SJSA1 (cell line): ENCODE measurements around the gene BTBD6. TPM values are rescaled to one million over a fixed set of nuclear protein-coding genes. Genes with fewer than 3 reads are reported as not detected.

Experiments
- DNase-seq, 2 experiments: peaks; one replicate each; pipeline ENCODE4 v3.0.0-alpha.2; 2015 to 2020; ENCODE audit warnings: low spot score in 2 of 2, low read depth in 1 of 2
- H3K27ac ChIP-seq: fragments of 250-450 bp; sonication (Bioruptor Pico); 2 replicates; pipeline ENCODE4 v1.5.1; 2020; ENCODE audit warnings: mild to moderate bottlenecking, moderate library complexity
- H3K27me3 ChIP-seq: fragments of 250-450 bp; sonication (Bioruptor Pico); replicated peaks from 2 replicates; pipeline ENCODE4 v1.5.1; 2020; ENCODE audit warnings: mild to moderate bottlenecking, moderate library complexity
- H3K36me3 ChIP-seq: fragments of 250-450 bp; sonication (Bioruptor Pico); 2 replicates; pipeline ENCODE4 v1.5.1; 2020; ENCODE audit warnings: mild to moderate bottlenecking
- H3K4me1 ChIP-seq: fragments of 250-450 bp; sonication (Bioruptor Pico); replicated peaks from 2 replicates; pipeline ENCODE4 v1.6.1; 2021; ENCODE audit warnings: mild to moderate bottlenecking
- H3K4me3 ChIP-seq: fragments of 250-450 bp; sonication (Bioruptor Pico); 2 replicates; pipeline ENCODE4 v1.5.1; 2020; ENCODE audit warnings: mild to moderate bottlenecking
- H3K9me3 ChIP-seq: fragments of 250-450 bp; sonication (Bioruptor Pico); replicated peaks from 2 replicates; pipeline ENCODE4 v1.5.1; 2020; ENCODE audit warnings: mild to moderate bottlenecking
- total RNA-seq: library from RNA; depleted of rRNA; stranded (reverse); fragments of >200 nt; shearing (Covaris generic); gene quantifications from 2 replicates; pipeline ENCODE4 v1.2.3, GENCODE V29; 2014

Gene BTBD6
- total RNA-seq, 1 experiment from 2014 or later, result 80.3 TPM

DNA sequence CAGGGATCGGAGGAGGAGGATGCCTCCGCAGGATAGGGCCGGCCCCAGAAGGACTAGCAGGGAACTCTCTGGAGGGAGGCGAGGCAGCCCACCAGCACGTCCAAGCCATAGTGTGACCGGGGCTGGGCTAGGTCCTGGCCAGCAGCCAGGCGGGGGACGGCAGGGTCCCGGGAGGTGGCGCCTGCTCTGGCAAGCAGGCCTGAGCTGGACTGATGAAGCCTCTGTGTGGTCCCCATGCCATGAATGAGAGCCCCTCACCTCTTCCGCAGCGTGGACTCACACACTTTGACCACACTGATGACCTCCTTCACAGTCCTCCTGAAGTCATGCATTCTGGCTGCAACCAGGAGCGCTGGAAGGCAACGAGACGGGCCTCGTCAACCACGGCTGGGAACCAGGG, 19.8 kb upstream of the BTBD6 start:
- H3K27ac ChIP-seq, result no peak overlapping the region
- peaks cover 1% of the 10 kb centered on the region; the same call in 1 of the 2 replicates for H3K4me1 ChIP-seq
- no peaks in the 10 kb centered on the region for H3K27me3 ChIP-seq
- DNase-seq, result no peak
- peaks cover 19% of the 10 kb centered on the region; the same call in 1 of the 2 replicates for H3K36me3 ChIP-seq
- no peaks in the 10 kb centered on the region for H3K9me3 ChIP-seq
- H3K4me3 ChIP-seq, result no peak overlapping the region

DNA sequence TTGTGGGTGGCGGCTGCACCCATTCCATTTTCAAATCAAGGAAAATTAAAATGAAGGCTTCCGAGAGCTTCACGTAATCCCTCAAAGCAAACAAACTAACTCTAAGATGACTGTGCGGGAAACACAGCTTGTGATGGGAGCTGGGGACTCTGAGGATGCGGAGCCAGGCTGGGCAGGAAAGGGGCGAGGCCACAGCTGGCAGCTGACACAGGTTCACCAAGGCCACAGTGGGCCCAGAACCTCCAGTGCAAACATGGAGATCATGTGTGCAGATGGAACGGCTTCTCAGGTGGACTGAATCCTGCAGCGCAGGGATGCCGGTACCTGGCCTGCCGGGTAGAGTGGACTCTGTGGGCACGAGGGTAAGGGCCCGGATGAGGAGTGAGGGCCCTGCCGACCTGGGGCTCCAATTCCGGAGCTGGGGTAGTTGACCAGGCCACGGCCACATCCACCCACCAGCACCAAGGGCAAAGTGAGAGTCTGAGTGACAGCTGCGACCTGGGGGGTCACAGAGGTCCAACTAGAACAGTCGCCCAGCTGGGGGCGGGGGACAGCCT, 19.2 kb upstream of the BTBD6 start:
- Histone ChIP-seq H3K27me3 (no peaks in the 10 kb centered on the region), H3K4me3 (no peak overlapping the region), H3K27ac (no peak overlapping the region), H3K4me1 (no peaks in the 10 kb centered on the region), H3K36me3 (peaks cover 13% of the 10 kb centered on the region; the same call in 1 of the 2 replicates), H3K9me3 (no peaks in the 10 kb centered on the region)
- DNase-seq, result no peak

DNA sequence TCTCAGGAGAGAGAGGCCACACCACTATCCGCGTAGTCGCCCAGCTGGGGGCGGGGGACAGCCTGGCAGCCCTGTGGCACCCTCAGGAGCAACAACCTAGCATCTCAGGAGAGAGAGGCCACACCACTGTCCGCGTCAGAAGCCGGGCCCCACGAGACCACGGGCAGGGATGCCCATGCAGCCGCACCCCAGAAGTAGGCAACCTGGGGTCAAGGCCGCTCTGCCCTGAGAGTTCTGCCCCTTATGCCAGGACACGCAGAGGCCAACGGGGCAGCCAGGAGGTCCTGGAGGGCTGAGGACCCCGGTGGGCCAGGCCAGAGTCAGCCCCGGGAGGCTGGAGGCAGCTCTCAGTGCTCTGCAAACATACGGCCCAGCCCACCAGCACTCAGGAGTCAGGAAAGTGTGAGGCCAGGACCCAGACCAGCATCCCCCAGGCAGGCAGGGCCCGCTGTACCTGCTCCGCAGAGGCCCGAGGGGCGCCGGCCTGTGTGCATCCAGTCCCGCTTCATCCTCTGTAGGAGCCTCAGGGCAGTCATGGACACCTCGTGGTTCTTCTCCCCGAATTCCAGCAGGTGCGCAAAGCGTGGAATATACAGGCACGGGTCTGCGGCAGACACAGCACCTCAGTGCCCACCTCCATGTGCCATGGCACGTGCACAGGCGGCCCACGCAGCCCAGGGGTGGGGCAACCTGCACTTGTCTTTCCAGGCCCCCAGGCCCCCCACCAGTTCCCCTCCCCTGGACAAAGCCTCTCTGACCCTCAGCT, 7.3 kb upstream of the BTBD6 start:
- Histone ChIP-seq H3K9me3 (no peaks in the 10 kb centered on the region), H3K4me1 (no peaks in the 10 kb centered on the region), H3K27ac (no peak overlapping the region), H3K4me3 (no peak overlapping the region), H3K36me3 (peaks cover 17% of the 10 kb centered on the region), H3K27me3 (no peaks in the 10 kb centered on the region)
- DNase-seq, result no peak

DNA sequence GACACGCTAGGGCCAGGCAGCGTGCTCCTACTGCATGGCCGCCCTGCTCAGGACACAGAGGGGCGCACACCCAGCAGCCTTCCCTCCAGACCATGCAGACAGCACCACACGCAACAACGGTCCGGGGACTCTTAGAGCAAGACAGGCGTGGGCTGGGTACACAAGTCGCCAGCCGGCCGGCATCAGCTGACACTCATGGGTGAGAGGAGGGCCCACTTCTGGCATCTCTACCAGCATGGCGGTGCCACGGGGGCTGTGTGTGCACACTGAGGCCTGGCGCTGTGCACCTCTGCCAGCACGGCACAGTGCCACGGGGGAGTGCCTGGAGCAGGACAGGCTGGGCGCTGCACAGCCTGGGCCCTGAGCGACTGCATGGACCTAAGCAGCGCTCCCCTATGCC, 6.7 kb upstream of the BTBD6 start:
- Histone ChIP-seq H3K4me1 (no peaks in the 10 kb centered on the region), H3K36me3 (peaks cover 17% of the 10 kb centered on the region), H3K27ac (no peak overlapping the region), H3K27me3 (no peaks in the 10 kb centered on the region), H3K9me3 (no peaks in the 10 kb centered on the region), H3K4me3 (no peak overlapping the region)
- no peak for DNase-seq

DNA sequence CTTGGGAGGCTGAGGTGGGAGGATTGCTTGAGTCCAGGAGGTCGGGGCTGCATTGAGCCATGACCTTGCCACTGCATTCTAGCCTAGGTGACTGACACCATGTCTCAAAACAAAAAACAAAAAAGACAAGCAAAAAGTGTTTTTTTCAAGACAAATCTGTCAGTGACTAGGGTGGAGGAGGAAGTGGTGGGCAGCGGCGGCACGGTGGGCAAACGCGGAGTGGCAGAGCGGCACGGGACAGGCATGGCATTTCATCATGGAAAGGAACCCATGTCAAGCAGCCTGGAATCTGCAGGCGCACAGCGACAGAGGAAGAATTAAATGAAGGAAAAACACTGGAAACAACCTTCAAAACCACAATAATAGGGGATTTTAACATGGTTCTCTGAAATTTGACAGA, 4.0 kb upstream of the BTBD6 start:
- Histone ChIP-seq H3K36me3 (peaks cover 38% of the 10 kb centered on the region), H3K4me1 (peaks cover 13% of the 10 kb centered on the region), H3K27ac (no peak overlapping the region), H3K4me3 (no peak overlapping the region), H3K27me3 (no peaks in the 10 kb centered on the region), H3K9me3 (no peaks in the 10 kb centered on the region)
- DNase-seq, result no peak

DNA sequence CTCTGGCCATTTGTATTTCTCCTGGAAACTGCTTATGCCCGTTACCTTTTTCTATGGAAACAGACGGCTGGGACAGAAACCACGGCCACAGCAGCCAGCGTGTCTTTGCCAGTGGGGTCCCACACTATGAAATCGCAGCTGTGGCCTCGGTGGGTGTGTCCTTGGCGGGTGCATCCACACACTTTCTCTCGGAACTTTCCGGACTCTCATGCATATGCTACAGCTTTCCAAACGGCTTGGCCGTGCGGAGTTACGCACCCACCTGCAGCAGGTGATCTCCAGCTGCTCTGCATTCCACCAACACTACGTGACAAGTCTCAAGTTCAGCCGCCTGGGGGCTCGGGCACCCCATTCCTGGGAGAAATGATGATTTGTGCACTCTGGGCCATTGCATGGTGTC, 1.3 kb upstream of the BTBD6 start:
- Histone ChIP-seq H3K9me3 (no peaks in the 10 kb centered on the region), H3K27ac (no peak overlapping the region), H3K27me3 (no peaks in the 10 kb centered on the region), H3K4me3 (no peak overlapping the region), H3K4me1 (peaks cover 15% of the 10 kb centered on the region), H3K36me3 (peaks cover 53% of the 10 kb centered on the region)
- no peak for DNase-seq

DNA sequence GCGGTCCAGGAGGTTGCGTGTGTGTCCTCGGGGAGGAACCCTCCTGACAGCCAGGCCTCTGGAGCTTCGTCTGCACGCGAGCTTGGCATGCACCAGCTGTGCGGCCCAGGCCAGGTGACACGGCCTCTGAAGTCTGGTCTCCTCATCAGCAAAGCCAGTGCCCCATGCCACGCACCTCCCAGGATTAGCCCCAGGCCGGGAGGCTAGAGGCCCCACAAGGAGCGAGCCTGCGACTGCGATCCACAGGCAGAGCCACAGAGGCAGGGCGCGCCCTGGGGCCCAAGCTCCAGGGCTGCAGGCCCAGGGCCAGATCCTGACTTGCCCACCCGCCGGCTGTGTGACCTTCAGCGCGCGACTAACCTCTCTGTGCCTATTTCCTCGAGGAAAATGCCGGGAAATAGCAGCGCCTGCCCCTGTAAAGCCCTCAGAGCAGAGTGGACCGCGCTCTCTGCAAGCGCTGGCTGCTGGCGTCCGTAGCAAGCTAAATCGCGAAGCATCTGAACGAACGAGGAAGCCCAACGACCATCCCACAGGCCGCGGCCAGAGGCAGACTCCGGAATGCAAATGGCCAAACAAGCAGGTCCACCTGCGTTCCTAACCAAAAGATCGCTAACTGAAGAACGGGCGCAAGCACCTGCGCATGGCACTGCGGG, 492 bp upstream of the BTBD6 start:
- H3K4me1 ChIP-seq, result peaks cover 15% of the 10 kb centered on the region
- peaks cover 58% of the 10 kb centered on the region for H3K36me3 ChIP-seq
- H3K9me3 ChIP-seq, result no peaks in the 10 kb centered on the region
- no peaks in the 10 kb centered on the region for H3K27me3 ChIP-seq
- no peak overlapping the region for H3K27ac ChIP-seq
- peak overlapping the region; percentile 83 for H3K4me3 ChIP-seq
- no peak for DNase-seq

DNA sequence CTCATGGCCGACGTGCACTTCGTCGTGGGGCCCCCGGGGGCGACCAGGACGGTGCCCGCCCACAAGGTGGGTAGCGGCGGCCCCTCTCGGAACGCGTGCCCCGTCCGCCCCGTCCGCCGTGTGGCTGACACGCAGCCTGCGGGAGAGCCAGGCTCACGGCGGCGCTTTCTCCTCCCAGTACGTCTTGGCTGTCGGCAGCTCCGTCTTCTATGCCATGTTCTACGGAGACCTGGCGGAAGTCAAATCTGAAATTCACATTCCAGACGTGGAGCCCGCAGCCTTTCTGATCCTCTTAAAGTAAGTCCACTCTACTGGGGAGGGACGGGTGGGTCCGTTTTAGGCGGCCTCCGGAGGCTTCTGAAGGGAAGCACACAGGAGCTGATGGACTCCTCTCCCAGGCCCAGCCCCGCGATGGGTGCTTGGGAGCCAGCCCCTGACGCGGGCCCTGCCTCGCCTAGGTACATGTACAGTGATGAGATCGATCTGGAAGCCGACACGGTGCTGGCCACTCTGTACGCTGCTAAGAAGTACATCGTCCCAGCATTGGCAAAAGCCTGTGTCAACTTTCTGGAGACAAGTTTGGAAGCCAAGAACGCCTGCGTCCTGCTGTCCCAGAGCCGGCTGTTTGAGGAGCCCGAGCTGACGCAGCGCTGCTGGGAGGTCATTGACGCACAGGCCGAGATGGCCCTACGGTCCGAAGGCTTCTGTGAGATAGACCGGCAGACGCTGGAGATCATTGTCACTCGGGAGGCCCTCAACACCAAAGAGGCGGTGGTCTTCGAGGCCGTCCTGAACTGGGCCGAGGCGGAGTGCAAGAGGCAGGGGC, 1.1 kb downstream of the BTBD6 start:
- Histone ChIP-seq H3K4me3 (peak overlapping the region; percentile 83), H3K9me3 (no peaks in the 10 kb centered on the region), H3K36me3 (peaks cover 60% of the 10 kb centered on the region), H3K4me1 (peaks cover 15% of the 10 kb centered on the region), H3K27me3 (no peaks in the 10 kb centered on the region), H3K27ac (no peak overlapping the region)
- peak in 1 of 2 experiments; percentile 10 for DNase-seq

DNA sequence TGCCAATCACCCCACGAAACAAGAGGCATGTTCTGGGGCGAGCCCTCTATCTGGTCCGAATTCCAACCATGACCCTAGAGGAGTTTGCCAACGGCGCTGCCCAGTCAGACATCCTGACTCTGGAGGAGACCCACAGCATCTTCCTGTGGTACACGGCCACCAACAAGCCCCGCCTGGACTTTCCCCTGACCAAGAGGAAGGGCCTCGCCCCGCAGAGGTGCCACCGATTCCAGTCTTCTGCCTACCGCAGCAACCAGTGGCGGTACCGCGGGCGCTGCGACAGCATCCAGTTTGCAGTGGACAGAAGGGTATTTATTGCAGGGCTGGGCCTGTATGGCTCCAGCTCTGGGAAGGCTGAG, 1.7 kb downstream of the BTBD6 start:
- Histone ChIP-seq H3K27ac (no peak overlapping the region), H3K36me3 (peaks cover 60% of the 10 kb centered on the region), H3K4me3 (no peak overlapping the region), H3K9me3 (no peaks in the 10 kb centered on the region), H3K27me3 (no peaks in the 10 kb centered on the region), H3K4me1 (peaks cover 19% of the 10 kb centered on the region)
- no peak for DNase-seq

DNA sequence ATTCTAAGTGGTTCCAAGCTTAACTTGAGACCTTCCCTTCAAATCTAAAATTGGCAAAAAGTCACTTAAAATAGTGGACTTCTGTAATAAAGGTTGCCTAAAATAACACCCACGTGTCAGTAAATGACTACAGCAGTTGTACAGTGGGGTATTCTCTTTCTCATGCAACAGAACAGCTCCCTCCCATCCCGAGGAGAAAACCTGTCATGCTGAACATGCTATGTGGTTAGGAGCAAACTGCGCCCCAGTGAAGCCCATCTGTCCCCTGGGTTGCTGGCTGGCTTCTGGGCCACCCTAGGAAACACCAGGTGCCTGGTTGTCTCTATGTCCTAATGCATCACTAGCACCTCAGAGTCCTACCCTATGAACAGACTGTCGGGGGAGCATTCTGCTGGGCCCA, 2.7 kb downstream of the BTBD6 start:
- Histone ChIP-seq H3K4me1 (peaks cover 25% of the 10 kb centered on the region), H3K9me3 (no peaks in the 10 kb centered on the region), H3K27me3 (no peaks in the 10 kb centered on the region), H3K27ac (no peak overlapping the region), H3K36me3 (peaks cover 55% of the 10 kb centered on the region), H3K4me3 (no peak overlapping the region)
- no peak for DNase-seq

DNA sequence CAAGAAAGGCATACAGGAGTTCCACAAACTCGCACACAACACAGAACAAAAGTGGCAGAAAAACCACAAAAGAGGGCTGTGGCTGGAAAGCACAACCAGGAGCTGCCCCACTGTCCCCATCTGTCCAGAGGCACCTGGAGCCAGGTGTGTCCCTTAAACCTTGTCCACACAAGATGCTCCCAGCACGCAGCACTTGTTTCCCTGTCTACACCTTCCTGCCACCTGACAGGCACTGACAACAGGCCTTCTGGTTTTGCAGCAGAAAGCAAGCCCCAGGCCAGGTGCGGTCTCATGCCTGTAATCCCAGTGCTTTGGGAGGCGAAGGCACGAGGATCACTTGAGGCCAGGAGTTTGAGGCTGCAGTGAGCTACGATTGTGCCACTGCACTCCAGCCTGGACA, 3.6 kb downstream of the BTBD6 start:
- Histone ChIP-seq H3K4me3 (no peak overlapping the region), H3K9me3 (no peaks in the 10 kb centered on the region), H3K36me3 (peaks cover 55% of the 10 kb centered on the region), H3K27ac (no peak overlapping the region), H3K4me1 (peaks cover 25% of the 10 kb centered on the region), H3K27me3 (no peaks in the 10 kb centered on the region)
- DNase-seq, result no peak

DNA sequence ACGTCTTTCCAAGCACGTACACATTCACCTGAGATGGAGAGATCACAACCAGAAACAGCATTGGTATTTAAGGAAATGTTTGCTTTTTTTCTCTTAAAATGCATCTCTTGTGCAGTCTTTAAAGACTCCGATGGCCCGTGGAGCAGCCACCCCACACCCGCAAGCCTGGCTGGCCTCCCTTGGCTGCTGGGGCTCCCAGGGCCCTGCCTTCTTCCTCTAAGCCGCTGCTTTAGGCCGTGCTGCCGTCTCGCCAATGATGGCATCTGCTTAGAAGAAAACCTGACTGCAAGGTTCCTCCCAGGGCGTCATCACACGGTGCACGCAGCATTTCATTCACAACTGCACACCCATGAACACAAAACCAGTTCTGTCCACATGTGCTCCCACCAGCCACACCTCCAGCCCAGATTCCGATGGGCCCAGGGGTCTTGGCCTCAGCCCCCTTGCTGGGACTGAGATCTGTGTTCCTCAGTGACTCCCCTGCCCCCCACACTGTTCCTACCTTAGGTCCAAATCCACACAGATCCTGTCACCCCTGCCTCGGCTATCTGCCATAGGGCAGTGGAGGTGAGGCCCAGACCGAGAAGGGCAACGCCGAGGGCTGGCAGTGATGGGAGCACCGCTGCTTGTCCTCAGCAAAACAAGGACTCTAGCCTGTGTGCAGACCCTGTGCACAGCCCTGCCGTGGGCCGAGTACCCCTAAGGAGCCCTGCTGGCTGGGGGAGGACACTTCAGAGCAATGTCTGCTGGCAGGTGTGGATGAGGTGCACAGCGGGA, 4.4 kb downstream of the BTBD6 start:
- Histone ChIP-seq H3K4me3 (no peak overlapping the region), H3K27ac (no peak overlapping the region), H3K4me1 (peaks cover 22% of the 10 kb centered on the region), H3K36me3 (peaks cover 47% of the 10 kb centered on the region), H3K27me3 (no peaks in the 10 kb centered on the region), H3K9me3 (no peaks in the 10 kb centered on the region)
- no peak for DNase-seq

DNA sequence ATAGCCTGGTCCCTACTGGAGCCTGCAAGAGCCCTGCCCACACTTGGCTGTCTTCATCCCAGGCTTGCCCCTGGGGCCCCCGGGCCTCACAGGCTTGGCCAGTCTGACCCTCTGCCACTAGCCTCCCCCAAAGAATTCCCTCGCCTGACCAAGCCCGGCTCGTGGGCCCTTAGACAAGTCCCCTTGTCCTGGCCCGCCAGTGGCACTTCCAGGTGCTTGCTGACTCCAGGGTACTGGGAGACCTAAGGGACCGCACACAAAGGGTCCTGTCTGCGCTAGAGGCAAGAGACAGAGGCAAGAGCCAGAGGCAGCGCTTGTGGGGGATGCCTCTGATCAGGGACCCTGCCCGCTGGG, 5.0 kb downstream of the BTBD6 start:
- H3K36me3 ChIP-seq, result peaks cover 42% of the 10 kb centered on the region
- no peaks in the 10 kb centered on the region for H3K27me3 ChIP-seq
- peaks cover 21% of the 10 kb centered on the region for H3K4me1 ChIP-seq
- H3K4me3 ChIP-seq, result no peak overlapping the region
- H3K27ac ChIP-seq, result no peak overlapping the region
- DNase-seq, result no peak
- H3K9me3 ChIP-seq, result no peaks in the 10 kb centered on the region
